CD4-positive, alpha-beta T cell treated with Interferon gamma for 1 hour (primary cell): ENCODE results near the gene DBP.
"Not testable (repeated sequence)": the region's sequence is repeated elsewhere in the genome, so short reads cannot be mapped to it uniquely, and the experiment has no call there.

Experiments used
- DNase-seq: peaks from one replicate; pipeline ENCODE4 v3.0.0-alpha.2; 2020

Gene DBP

DNA sequence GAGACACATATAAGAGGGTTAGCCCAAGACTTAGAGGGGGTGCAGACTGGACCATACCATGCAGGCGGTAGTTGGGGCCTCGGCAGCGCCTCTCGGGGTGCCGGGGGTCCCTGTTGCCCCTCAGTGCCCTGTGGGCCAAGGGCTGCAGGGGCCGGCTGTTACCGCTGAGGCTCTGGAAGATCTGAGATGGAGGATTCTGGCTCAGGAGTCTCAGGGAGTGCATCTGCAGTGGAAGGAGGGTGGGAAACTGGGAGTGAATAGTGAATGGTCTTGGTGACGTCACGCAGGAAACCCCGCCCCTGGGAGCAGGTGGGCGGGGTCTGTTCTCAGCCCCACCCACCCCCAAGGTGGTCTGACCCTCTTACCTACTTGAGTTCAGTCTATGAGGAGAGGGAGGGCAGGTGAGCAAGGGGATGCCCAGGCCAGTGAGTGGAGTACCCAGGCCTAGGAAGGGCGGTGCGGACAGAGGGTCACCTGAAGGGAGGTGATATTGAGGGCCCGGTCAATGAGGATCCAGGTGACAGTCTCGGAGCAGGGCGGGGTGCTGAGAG is 1.7 kb upstream of the DBP start:
- no peak for DNase-seq

DNA sequence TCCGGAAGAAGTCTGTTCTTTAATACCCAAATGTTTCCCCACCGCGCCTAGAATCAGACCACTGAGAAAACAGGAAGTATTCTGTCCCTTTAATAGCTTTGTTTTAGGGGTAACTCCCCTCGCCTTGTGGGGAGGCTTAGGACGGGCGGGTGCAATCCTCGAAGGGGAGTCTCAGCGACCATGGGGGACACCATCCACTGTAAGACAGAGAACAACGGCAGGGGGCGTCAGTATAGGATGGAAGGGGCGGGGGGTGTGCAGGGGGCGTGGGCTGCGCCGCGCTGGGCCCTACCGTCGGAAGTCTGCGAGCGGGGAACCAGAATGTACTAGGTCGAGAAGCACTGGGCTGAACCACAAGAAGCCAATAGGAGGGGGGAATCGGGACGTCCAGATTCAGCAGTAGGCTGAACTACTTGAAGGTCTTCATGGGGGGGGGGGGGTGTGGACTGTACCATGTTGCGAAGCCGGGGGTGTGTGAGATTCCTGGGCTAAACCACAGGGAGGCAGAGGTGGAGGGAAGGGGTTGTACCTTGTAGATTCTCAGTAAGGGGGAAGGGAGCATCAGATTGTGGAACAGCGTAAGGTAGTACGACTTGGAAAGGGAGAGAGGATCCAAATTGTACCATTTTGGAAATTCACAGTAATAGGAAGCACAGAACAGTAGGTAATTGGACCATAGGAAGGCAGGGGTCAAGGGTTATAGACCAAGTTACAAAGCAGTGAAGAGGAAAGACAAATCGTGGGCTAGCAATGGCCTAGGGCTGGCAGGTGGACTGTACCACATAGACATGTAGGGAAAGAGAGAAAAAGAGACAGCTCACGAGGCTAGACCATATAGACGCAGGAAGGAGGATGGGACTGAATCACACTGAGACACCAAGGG is 1.0 kb upstream of the DBP start:
- DNase-seq: peak; percentile 93

DNA sequence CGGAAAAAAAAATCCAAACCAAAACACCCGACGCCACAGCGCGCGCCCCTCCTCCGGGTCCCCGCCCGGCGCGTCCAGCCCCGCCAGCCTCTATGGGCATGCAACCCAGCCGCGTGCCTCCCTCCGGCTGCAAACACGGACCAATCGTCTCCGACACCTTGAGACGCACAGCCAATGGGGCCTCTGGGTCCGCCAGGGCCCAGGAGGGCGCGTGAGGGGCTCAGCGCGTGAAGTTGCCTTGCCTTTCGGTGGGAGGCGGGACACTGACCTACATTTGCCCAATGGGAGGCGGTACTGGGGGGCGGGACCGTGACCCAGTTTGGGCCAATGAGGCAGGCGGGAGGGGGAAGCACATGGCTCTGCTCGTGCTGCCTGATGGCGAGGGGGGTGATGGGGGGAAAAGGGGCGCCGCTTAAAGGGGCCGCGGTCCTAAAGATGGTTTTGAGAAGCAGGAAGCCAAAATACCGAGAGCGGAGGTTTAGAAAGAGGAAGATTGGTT is 319 bp upstream of the DBP start:
- DNase-seq: peak; percentile 100

DNA sequence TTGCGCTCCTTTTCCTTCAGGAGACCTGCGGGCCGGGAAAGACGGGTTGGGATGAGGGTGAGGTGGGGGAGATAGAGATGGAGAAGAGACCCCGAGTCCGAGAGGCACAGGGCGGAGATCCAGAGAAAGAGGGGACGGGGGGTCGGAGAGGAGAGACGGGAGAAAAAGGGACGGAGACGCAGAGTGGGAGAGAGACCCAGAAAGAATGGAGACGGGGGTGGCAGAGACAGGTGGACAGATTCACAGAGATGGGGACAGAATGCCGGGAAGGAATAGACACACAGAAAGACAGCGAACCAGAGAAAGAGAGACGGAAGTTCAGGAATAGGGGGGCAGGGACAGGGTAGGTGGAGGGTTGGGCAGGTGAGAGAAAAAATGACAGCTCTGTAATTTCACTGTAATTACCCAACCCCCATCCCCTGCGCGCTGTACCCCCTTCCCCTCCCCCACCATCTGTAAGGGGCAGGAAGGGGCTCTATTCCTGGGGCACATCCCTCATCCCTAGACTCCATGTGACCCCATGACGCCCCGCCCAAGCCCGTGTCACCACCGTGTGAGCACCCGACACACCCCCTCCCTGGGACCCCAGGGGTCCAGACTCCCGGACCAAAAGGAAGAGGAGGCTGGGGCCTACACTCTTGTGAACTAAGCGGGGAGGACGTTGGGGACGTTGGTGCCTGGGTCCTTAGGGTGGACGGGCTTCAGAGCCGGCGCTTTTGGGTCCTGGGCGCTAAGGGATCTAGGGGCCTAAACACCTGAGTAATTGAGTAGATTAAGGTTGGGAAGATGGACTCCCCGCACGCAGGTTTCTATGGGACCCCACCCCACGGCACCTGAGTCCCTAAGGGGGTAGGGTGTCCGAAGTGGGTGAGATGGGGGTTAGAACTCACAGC is 967 bp downstream of the DBP start:
- no peak for DNase-seq

DNA sequence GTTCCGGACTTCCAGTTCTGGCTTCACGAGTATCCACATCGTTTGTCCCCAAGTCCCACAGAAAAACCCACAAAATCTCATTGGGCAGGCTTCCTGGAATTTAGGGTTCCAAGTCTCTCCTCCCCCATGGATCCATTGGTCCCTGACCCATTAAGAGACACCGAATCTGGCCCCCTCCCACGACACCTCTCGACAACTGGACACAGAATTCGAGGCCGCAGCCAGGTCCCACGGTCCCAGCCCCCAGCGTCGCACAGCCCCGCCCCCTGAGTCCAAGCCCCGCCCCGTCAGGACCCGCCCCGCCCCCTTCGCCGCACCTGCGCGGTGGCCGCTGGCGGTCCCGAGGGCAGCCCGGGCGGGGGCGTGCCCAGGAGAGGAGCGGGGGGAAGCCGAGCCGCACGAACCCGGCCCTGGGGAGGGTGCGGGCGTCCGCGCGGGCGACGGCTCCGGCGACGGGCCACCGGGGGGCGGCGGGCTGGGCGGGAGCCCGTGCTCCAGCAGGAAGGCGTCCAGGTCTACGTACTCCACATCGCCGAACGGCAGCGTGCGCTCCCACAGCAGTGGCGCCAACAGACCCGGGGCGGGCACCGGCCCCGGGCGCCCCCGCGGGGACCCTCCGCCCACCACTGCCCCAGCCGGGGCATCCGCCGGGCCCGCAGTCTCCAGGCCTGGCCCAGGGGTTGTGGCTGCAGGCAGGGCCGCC is 1.8 kb downstream of the DBP start:
- DNase-seq: peak; percentile 66

DNA sequence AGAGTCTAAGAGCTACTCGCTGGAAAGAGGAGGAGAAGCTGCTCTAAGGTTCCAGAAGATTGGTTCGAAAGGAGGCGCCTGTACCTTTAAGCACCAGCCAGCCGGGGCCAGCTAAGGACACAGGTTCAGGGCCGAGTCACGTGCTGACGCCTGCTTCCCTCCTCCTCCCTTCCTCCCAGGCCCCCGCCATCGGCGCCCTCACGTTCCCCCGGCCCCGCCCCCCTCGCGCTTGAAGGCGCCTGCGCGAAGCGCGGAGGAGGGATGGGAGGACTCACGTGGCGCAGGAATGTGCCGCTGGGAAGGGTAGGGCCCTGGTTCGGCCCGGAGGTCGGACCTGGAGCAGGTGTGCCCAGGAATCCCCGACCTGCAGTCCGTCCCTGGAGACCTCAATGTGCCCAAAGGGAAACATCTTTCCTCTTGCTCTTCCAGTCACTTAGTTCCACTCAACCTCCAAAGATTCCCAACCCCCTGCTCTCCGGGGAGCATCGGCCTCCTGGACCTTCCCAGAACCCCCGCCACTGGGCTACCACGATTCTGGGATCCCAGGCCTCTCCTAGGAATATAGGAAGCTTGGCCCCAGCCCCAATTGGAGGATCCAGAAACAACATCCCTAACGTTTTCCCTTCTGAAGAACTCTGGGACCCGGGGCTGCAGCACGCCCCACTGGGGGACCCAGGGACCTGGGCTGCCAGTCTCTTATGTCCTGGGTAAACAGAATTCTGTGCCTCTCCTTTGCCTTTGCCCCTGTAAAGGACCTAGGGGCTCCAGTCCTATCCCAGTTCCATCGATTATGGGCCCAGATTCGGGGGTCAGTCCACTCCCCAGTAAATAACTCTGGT is 2.5 kb downstream of the DBP start:
- peak; percentile 93 for DNase-seq

DNA sequence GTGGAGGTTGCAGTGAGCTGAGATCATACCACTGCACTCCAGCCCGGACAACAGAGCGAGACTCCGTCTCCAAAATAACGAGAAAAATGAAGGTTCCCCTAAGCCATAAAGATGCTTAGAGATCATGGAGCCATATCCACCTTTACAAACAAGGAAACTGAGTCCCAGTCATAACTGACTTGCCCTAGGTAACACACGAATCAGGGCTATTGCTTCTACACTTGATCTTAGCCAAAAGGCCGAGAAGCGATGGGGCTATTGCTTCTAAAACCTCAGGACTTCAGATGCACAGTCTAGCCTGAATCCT is 3.2 kb downstream of the DBP start:
- DNase-seq: no peak

DNA sequence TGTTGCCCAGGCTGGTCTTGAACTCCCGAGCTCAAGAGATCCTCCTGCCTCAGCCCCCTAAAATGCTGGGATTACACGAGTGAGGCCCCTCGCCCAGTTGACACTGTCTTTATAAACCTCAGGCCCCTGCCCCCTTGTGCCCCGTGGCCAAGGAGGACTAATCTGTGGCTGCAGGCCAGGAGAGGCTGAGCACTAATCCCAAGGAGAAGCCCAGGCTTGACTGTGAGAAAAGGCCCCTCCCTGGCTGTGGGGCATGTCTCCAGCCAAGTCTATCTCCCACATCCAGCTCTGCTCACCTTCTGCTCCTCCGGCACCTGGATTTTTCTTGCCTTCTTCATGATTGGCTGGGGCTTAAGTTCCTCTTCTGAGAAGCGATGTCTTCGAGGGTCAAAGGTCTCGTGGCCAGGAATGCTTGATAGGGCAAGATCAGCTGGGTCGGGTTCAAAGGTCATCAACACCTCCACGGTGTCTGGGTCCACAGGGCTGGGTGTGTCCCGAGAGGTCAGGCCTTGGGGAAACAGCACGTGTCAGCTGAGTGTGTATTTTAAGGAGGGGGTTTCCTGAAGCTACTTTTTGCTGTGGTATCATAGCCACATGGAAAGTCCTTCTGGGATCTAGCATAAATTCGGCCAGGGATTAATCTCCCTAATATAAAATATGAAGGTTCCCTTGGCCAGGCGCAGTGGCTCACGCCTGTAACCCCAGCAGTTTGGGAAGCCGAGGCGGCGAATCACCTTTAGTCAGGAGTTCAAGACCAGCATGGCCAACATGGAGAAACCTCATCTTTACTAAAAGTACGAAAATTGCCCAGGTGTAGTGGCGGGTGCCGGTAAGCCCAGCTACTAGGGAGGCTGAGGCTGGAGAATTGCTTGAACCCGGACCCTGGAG is 3.8 kb downstream of the DBP start:
- no peak for DNase-seq

DNA sequence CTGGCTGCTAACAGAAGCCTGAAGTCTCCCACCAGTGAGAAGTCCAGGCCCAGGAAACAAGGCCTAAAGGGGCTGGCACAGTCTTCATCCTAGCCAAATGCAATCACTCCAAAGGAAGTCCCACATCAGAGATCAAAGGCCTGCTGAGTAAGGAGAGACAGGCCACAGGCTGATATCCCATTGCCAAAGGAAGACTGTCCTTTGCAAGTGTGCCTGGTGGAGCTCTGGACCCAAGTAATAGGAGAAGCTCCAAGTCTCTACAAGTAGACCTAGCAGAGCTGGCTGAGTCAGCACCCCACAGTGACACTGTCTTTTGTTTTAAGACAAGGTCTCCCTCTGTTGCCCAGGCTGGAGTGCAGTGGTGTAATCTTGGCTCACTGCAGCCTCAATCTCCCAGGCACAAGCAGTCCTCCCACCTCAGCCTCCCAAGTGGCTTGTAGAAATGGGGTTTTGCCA is 4.5 kb downstream of the DBP start:
- DNase-seq: no peak

DNA sequence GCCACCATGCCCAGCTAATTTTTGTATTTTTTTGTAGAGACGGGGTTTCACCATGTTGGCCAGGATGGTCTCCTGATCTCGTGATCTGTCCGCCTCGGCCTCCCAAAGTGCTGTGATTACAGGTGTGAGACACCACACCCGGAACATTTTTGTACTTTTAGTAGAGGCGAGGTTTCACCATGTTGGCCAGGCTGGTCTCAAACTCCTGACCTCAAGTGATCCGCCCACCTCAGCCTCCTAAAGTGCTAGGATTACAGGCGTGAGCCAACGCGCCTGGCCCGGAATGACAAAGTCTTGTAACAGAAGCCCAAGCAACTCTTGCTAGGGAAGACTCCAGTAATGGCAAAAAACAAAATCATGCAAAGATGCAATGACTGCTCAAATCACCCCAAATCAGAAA is 4.9 kb downstream of the DBP start:
- not testable (repeated sequence) for DNase-seq

DNA sequence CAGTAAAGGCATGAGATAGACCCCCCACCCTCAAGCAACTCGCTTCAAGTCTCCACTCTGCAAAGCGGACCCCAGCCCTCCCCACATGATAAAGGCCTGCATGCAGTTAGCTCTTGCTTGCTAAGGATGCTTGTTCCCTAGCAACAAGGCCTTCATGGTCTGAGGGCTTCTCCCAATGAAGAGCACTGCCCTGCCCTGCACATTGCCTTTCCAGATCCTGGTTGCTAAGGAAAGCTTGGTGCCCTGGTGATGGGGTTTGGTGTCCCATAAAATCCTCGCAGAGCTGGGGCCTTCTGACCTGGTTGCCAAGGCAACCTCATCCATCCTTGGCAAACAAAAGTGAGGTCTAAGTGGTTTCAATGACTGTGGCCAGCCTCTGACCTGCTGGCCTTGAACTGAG is 6.0 kb downstream of the DBP start:
- DNase-seq: no peak

DNA sequence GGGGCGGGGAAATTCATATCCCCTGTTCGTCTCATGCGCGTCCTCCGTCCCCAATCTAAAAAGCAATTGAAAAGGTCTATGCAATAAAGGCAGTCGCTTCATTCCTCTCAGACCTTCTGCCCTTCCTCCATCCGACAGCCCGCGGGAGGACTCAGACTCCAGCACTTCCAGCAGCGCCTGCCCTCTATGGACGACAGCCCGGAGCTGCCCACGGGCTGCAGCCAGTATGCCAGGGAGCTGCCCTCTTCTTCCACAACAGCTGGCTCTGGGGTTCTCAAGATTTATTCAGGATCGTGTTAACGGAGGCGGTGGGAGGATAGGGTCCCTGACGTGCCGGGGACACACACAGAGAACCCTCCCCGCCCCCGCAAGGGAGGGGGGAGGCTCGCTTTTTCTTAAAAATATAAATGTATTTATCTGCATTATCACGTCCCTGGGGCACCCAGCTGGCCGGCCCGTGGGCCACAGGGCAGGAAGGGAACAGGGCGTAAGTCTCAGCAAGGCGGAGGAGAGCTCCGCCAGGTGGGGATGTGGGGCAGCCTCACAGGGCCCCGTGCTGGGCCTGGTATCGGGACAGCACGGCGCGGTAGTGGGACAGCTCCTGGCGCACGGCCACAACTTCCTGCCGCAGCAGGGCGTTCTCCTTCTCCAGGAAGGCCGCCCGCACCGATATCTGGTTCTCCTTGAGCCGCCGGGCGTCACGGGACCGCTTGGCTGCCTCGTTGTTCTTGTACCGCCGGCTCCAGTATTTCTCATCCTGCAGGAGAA is 6.7 kb downstream of the DBP start:
- DNase-seq: no peak

DNA sequence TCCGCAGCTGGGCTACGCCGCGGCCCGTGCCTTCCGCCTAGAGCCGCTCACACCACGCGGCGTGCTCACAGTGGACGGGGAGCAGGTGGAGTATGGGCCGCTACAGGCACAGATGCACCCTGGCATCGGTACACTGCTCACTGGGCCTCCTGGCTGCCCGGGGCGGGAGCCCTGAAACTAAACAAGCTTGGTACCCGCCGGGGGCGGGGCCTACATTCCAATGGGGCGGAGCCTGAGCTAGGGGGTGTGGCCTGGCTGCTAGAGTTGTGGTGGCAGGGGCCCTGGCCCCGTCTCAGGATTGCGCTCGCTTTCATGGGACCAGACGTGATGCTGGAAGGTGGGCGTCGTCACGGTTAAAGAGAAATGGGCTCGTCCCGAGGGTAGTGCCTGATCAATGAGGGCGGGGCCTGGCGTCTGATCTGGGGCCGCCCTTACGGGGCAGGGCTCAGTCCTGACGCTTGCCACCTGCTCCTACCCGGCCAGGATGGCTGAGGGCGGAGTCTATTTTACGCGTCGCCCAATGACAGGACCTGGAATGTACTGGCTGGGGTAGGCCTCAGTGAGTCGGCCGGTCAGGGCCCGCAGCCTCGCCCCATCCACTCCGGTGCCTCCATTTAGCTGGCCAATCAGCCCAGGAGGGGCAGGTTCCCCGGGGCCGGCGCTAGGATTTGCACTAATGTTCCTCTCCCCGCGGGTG is 7.4 kb downstream of the DBP start:
- no peak for DNase-seq

DNA sequence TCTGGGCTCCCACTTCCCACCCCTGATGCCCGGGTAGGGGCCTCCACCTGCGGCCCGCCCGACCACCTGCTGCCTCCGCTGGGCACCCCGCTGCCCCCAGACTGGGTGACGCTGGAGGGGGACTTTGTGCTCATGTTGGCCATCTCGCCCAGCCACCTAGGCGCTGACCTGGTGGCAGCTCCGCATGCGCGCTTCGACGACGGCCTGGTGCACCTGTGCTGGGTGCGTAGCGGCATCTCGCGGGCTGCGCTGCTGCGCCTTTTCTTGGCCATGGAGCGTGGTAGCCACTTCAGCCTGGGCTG is 7.9 kb downstream of the DBP start:
- DNase-seq: no peak

DNA sequence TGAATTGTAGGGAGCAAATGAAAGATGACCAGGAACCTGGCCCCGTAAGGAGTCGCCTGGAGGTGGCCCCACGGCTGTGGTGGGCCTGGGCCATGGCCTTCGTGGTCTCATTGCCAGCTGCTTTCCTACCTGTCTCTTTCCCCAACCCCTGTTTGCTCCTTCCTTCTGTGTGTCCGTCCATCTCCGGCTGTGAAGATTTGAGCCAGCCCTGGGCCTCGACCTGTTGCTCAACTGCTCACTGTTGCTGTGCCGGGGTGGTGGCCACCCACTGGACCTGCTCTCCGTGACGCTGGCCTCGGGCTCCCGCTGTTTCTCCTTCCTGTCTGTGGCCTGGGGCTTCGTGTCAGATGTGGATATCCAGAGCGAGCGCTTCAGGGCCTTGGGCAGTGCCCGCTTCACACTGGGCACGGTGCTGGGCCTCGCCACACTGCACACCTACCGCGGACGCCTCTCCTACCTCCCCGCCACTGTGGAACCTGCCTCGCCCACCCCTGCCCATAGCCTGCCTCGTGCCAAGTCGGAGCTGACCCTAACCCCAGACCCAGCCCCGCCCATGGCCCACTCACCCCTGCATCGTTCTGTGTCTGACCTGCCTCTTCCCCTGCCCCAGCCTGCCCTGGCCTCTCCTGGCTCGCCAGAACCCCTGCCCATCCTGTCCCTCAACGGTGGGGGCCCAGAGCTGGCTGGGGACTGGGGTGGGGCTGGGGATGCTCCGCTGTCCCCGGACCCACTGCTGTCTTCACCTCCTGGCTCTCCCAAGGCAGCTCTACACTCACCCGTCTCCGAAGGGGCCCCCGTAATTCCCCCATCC is 8.5 kb downstream of the DBP start:
- DNase-seq: no peak

DNA sequence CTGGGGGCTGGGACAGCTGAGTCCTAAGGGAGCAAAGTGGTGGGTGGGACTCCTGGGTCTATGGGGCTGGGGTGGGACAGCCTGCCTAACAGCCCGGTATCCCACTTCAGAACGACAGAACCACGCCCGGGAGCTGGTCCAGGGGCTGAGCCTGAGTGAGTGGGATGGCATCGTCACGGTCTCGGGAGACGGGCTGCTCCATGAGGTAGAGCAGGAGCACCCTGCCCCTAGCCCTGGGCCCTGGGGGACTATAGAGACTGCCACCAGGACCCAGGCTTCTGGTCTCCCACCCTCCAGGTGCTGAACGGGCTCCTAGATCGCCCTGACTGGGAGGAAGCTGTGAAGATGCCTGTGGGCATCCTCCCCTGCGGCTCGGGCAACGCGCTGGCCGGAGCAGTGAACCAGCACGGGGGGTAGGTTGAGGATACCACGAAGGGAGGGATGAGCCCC is 9.3 kb downstream of the DBP start:
- DNase-seq: no peak

DNA sequence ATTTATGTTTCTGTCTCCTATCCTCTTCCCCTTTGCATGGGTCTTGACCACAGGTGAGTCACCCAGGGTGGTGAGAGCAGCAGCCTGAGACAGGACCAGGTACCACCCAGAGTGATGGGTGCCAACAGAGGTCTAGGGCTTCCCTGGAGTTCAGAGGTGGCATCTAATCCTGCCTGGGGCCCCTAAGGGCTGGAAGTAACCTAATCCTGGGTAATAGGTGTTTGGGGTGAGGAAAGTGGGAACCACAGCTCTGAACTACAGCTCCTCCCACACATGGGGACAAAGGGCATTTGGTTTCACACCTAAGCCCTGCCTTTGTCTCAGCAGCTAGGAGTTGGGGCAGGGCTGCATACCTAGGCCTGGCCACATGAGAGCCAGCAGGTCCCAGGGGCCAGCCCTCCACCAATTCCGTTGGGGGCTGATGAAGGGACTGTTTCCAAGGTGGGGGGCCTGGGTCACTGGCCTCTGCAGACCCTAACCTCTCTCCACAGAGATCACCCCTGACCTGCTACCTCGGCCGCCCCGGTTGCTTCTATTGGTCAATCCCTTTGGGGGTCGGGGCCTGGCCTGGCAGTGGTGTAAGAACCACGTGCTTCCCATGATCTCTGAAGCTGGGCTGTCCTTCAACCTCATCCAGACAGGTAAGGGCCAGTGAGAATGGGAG is 9.8 kb downstream of the DBP start:
- no peak for DNase-seq

DNA sequence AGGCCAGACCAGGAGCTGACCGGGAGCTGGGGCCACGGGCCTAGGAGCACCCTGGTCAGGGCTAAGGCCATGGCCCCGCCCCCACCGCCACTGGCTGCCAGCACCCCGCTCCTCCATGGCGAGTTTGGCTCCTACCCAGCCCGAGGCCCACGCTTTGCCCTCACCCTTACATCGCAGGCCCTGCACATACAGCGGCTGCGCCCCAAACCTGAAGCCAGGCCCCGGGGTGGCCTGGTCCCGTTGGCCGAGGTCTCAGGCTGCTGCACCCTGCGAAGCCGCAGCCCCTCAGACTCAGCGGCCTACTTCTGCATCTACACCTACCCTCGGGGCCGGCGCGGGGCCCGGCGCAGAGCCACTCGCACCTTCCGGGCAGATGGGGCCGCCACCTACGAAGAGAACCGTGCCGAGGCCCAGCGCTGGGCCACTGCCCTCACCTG is 11.3 kb downstream of the DBP start:
- DNase-seq: no peak
